ENCODE results near the gene ZDHHC8.

ZDHHC8 gene

DNA sequence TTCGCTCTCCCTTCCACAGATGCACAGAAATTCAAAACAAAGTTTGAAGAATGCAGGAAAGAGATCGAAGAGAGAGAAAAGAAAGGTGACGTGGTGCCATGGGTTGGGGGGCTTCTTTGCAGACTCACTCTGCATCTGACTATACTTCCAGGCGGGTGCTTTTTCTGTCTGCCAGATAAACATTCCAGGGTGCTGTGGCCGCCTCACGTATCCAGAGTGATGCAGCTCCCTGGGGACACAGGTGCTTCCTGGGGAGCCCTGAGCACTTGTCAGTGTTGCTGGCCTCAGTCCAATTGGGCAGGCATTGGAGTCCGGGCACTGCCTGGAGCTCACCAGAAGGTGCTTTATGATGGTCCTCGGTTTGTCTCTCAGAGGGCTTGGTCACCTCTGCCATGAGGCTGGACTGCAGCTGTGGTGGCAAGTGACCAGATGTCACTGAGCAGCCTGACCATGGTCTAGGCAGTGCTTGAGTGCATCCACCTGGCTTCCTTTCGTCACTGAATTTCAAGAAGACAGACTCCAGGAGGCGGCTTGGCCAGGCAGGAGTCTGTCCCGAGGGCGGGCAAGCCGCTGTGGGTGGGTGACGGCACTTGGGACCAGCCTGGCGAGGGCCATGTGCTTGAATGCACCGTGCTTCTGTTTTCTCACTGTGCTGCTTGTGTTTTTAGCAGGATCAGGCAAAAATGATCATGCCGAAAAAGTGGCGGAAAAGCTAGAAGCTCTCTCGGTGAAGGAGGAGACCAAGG lies 5.1 kb upstream of the ZDHHC8 start:
- Histone ChIP-seq H3K36me3 (peaks cover 55% of the 10 kb centered on the region), H3K4me3 (ENCODE audit: low read depth in 1 of 2, low read length in 1 of 2) (no peak overlapping the region), H3K9me3 (no peaks in the 10 kb centered on the region), H3K27me3 (peaks cover 21% of the 10 kb centered on the region), H3K4me1 (ENCODE audit: control insufficient read depth in 1 of 2, insufficient read depth in 1 of 2, low read depth in 1 of 2, low read length in 1 of 2) (peaks cover 0 to 10% of the 10 kb centered on the region in 2 experiments), H3K27ac (no peak overlapping the region)
- TF ChIP-seq CTCF (IDR thresholded peaks at IDR 0.05) = no peak

DNA sequence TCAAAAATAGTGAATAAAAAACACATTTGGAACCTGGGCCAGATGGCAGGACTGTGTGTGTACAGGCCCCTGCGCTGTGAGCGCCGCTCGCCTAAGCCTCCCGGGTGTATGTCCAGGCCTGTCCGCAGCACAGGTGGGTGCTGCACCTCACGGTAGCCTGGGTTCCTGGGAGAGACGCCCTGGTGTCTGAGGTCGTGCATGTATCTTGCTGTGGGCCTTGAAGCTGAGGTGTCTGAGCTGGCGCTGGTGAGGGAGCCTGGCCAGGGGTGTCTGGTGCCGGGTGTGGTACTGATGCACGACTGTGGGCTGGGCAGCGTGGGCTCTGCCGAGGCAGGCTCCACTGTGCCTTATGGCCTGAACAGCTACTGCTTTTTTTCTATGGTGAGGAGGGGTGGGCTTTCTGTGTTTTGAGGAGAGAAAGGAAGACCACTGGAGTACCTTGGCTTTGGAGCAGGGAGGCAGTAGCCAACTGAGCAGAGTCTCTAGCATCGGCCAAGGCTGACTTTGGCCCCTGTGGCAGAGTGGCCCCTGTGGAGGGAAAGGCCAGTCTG lies 4.2 kb upstream of the ZDHHC8 start:
- Histone ChIP-seq H3K27me3 (peaks cover 29% of the 10 kb centered on the region), H3K36me3 (peaks cover 50% of the 10 kb centered on the region), H3K4me1 (ENCODE audit: control insufficient read depth in 1 of 2, insufficient read depth in 1 of 2, low read depth in 1 of 2, low read length in 1 of 2) (peaks cover 4 to 14% of the 10 kb centered on the region in 2 experiments), H3K4me3 (ENCODE audit: low read depth in 1 of 2, low read length in 1 of 2) (no peak overlapping the region), H3K9me3 (no peaks in the 10 kb centered on the region), H3K27ac (no peak overlapping the region)
- no peak for TF ChIP-seq CTCF (IDR thresholded peaks at IDR 0.05)

GRCh38 chr22:20127869-20128618 lies 3.6 kb upstream of the ZDHHC8 start:
- no peak overlapping the region for H3K4me3 ChIP-seq (ENCODE audit: low read depth in 1 of 2, low read length in 1 of 2)
- no peak overlapping the region for H3K27ac ChIP-seq

DNA sequence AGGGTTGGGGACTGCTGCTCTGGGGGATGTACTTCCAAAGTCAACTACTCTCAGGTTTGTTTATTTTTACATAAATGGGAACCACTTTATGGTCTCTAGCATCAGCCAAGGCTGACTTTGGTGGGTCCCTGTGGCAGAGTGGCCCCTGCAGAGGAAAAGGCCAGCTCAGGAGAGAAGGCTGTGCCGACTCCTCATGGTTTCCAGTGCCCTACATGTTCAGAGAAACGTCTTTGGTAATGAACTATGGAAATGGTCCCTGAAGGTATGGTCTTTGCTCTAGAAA lies 3.0 kb upstream of the ZDHHC8 start:
- TF ChIP-seq CTCF (IDR thresholded peaks at IDR 0.05) = no peak
- Histone ChIP-seq H3K4me1 (ENCODE audit: control insufficient read depth in 1 of 2, insufficient read depth in 1 of 2, low read depth in 1 of 2, low read length in 1 of 2) (peaks cover 8 to 19% of the 10 kb centered on the region in 2 experiments), H3K27ac (no peak overlapping the region)

More at GRCh38 chr22:20127869-20128618, 3.6 kb upstream of the ZDHHC8 start:
- Histone ChIP-seq H3K27me3 (peaks cover 35% of the 10 kb centered on the region), H3K36me3 (peaks cover 48% of the 10 kb centered on the region), H3K4me1 (ENCODE audit: control insufficient read depth in 1 of 2, insufficient read depth in 1 of 2, low read depth in 1 of 2, low read length in 1 of 2) (peaks cover 8 to 19% of the 10 kb centered on the region in 2 experiments), H3K9me3 (no peaks in the 10 kb centered on the region)
- no peak for TF ChIP-seq CTCF (IDR thresholded peaks at IDR 0.05)

GRCh38 chr22:20128902-20129746 lies 2.5 kb upstream of the ZDHHC8 start:
- Histone ChIP-seq H3K27me3 (peaks cover 37% of the 10 kb centered on the region), H3K9me3 (no peaks in the 10 kb centered on the region), H3K27ac (no peak overlapping the region), H3K4me1 (ENCODE audit: control insufficient read depth in 1 of 2, insufficient read depth in 1 of 2, low read depth in 1 of 2, low read length in 1 of 2) (peaks cover 8 to 19% of the 10 kb centered on the region in 2 experiments), H3K36me3 (peaks cover 40% of the 10 kb centered on the region), H3K4me3 (ENCODE audit: low read depth in 1 of 2, low read length in 1 of 2) (no peak overlapping the region)
- no peak for TF ChIP-seq CTCF (IDR thresholded peaks at IDR 0.05)

More for the DNA sequence above, 3.0 kb upstream of the ZDHHC8 start:
- H3K36me3 ChIP-seq = peaks cover 46% of the 10 kb centered on the region
- peaks cover 37% of the 10 kb centered on the region for H3K27me3 ChIP-seq
- no peak overlapping the region for H3K4me3 ChIP-seq (ENCODE audit: low read depth in 1 of 2, low read length in 1 of 2)
- no peaks in the 10 kb centered on the region for H3K9me3 ChIP-seq
